OCI-M1 (cell line): ENCODE measurements around the gene TIGD4.

ENCODE experiments used
- DNase-seq: peaks from one replicate; lab custom pipeline; 2025; lab: John Stamatoyannopoulos, UW

TIGD4 gene

DNA sequence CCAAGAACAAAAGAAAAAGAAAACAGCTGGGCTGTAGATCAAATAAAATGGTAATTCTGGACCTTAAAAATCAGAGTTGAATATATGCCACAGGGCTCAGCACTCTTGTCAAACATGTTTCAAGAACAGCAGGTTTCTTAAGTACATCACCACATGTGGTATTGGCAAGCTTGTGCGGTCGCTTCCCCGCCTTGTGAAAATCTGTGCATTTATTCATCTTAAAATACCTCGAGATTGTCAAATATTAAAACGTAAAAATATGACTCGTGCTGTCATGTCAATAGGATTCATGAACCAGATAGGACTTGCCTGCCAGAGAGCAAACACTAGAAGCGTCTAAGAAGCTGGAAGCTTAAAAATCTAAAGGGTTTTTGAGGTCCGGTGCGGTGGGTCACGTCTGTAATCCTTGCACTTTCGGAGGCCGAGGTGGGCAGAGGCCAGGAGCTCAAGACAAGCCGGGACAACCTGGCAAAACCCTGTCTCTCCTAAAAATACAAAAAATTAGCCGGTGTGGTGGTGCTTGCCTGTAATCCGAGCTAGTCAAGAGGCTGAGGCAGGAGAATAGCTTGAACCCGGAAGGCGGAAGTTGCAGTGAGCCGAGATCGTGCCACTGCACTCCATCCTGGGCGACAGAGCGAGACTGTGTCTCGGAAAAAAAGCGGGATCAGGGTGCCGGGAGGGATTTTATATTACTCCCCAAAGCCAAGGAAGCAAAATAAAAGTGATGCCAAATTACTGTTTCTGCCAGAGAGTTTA lies 59.6 kb downstream of the TIGD4 start:
- DNase-seq: no peak
